Hepatocyte (in vitro differentiated cells): ENCODE measurements around the gene PADI2. TPM values are rescaled to one million over a fixed set of nuclear protein-coding genes. Genes with fewer than 3 reads are reported as not detected.
A peak's percentile ranks its signal among the peaks of the same experiment; 100 is the strongest.

Experiments used
- DNase-seq: peaks from one replicate; pipeline ENCODE4 v3.0.0-alpha.2; 2016; ENCODE audit warnings: low spot score
- H2AFZ ChIP-seq: fragments of 200-600 bp; sonication (generic); 2 replicates; pipeline ENCODE4 v1.6.0; 2016; ENCODE audit warnings: antibody characterized with exemption, mild to moderate bottlenecking
- H3K27ac ChIP-seq: fragments of 200-600 bp; sonication (generic); 2 replicates; pipeline ENCODE4 v1.5.1; 2016; ENCODE audit warnings: mild to moderate bottlenecking
- H3K27me3 ChIP-seq: fragments of 200-600 bp; sonication (generic); 2 replicates; pipeline ENCODE4 v1.6.1; 2016
- H3K36me3 ChIP-seq: fragments of 200-600 bp; sonication (generic); replicated peaks from 2 replicates; pipeline ENCODE4 v1.5.1; 2016; ENCODE audit warnings: low read depth; ENCODE audit not compliant: insufficient read depth
- H3K4me1 ChIP-seq: fragments of 200-600 bp; sonication (generic); 2 replicates; pipeline ENCODE4 v1.5.1; 2016; ENCODE audit warnings: mild to moderate bottlenecking, moderate library complexity; ENCODE audit not compliant: insufficient read depth
- H3K4me2 ChIP-seq: fragments of 200-600 bp; sonication (generic); 2 replicates; pipeline ENCODE4 v1.6.0; 2016
- H3K4me3 ChIP-seq: fragments of 200-600 bp; sonication (generic); 2 replicates; pipeline ENCODE4 v1.5.1; 2016; ENCODE audit warnings: mild to moderate bottlenecking
- H3K79me2 ChIP-seq: fragments of 200-600 bp; sonication (generic); 2 replicates; pipeline ENCODE4 v1.6.0; 2017; ENCODE audit warnings: mild to moderate bottlenecking
- H3K9me2 ChIP-seq: fragments of 200-600 bp; sonication (generic); replicated peaks from 2 replicates; pipeline ENCODE4 v1.6.0; 2017; ENCODE audit warnings: mild to moderate bottlenecking; ENCODE audit not compliant: insufficient read depth
- H3K9me3 ChIP-seq: fragments of 200-600 bp; sonication (generic); 2 replicates; pipeline ENCODE4 v1.5.1; 2016; ENCODE audit warnings: low read depth, mild to moderate bottlenecking
- H4K20me1 ChIP-seq: fragments of 200-600 bp; sonication (generic); 2 replicates; pipeline ENCODE4 v1.6.0; 2016; ENCODE audit warnings: mild to moderate bottlenecking; ENCODE audit not compliant: insufficient read depth, poor library complexity, severe bottlenecking
- CTCF ChIP-seq: fragments of 200-600 bp; sonication (generic); IDR thresholded peaks from 2 replicates; pipeline ENCODE4 v1.5.1; 2016; ENCODE audit warnings: antibody characterized with exemption, mild to moderate bottlenecking; ENCODE audit not compliant: poor library complexity
- EZH2 ChIP-seq: fragments of 200-600 bp; sonication (generic); IDR thresholded peaks from 2 replicates; pipeline ENCODE4 v1.6.1; 2016; ENCODE audit warnings: antibody characterized with exemption, mild to moderate bottlenecking, borderline replicate concordance
- EZH2phosphoT487 ChIP-seq: fragments of 200-600 bp; sonication (generic); IDR thresholded peaks from one replicate; pipeline ENCODE4 v1.6.1; 2018; ENCODE audit warnings: antibody characterized with exemption, mild to moderate bottlenecking, low read depth, moderate library complexity; ENCODE audit not compliant: unreplicated experiment, severe bottlenecking
- WGBS: methylation state at CpG from one replicate; pipeline ENCODE4 v1.1.6; 2016; ENCODE audit warnings: low lambda C conversion rate; ENCODE audit errors: missing lambda C conversion rate; 5-methylcytosine and 5-hydroxymethylcytosine counted together
- polyA plus RNA-seq: library from polyadenylated mRNA; unstranded; fragments of >200 nt; fragmentation: Nextera tagmentation; extraction: Ambion mirVana; gene quantifications from 2 replicates; pipeline ENCODE4 v1.2.1, GENCODE V29; 2016
- total RNA-seq: library from RNA; depleted of rRNA; stranded (reverse); fragments of >200 nt; gene quantifications from 2 replicates; pipeline ENCODE4 v1.2.3, GENCODE V29; 2014

Gene PADI2
- total and polyA plus RNA-seq, 2 experiments from 2014 or later = 10.6 to 11.3 TPM

DNA sequence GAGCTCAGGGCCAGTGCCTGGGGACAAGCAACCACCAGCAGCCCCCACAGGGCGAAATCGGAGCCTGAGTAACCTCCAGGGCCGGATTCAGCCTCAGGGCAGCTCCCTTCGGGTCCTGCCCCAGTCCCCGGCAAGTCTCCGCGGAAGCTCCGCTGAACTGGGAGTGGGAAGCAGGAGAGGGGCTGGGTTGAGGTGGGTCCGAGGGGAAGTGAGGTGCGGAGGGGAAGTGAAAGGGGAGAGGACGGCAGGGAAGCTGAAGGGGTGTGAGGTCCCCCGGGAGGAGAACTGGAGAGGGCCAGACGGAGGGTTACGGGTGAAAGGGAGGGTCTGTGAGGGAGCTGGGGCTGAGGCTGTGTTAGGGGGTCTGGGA is 560 bp downstream of the PADI2 start:
- no peak overlapping the region for H2AFZ ChIP-seq

GRCh38 chr1:17118268-17118667 is 983 bp downstream of the PADI2 start:
- no peaks in the 10 kb centered on the region for H3K79me2 ChIP-seq
- H3K27ac ChIP-seq = no peak overlapping the region
- no peak overlapping the region for H3K4me3 ChIP-seq

More for the DNA sequence above, 560 bp downstream of the PADI2 start:
- Histone ChIP-seq H3K4me3 (no peak overlapping the region), H3K9me2 (no peaks in the 10 kb centered on the region), H3K4me1 (peaks cover 16% of the 10 kb centered on the region), H3K36me3 (no peaks in the 10 kb centered on the region), H3K27me3 (peaks cover 19% of the 10 kb centered on the region), H4K20me1 (no peaks in the 10 kb centered on the region), H3K27ac (no peak overlapping the region), H3K9me3 (no peaks in the 10 kb centered on the region), H3K79me2 (no peaks in the 10 kb centered on the region), H3K4me2 (peak overlapping the region; percentile 93)
- WGBS = 9% methylated on average over 13 of the region's 14 CpGs
- peak; percentile 39 for TF ChIP-seq EZH2
- no peak for TF ChIP-seq EZH2phosphoT487
- TF ChIP-seq CTCF = no peak
- DNase-seq = no peak

GRCh38 chr1:17117451-17118265 is 1.6 kb downstream of the PADI2 start:
- Histone ChIP-seq H3K4me2 (peak overlapping the region; percentile 93), H3K4me1 (peaks cover 16% of the 10 kb centered on the region), H3K79me2 (no peaks in the 10 kb centered on the region), H4K20me1 (no peaks in the 10 kb centered on the region), H3K9me2 (no peaks in the 10 kb centered on the region), H3K9me3 (no peaks in the 10 kb centered on the region), H3K27ac (no peak overlapping the region), H3K4me3 (no peak overlapping the region), H3K36me3 (no peaks in the 10 kb centered on the region), H2AFZ (no peak overlapping the region), H3K27me3 (peaks cover 19% of the 10 kb centered on the region)
- WGBS = 85% methylated on average over 16 of the region's 16 CpGs
- TF ChIP-seq EZH2phosphoT487 (no peak), EZH2 (no peak), CTCF (no peak)
- DNase-seq = no peak

More at GRCh38 chr1:17118268-17118667, 983 bp downstream of the PADI2 start:
- Histone ChIP-seq H3K9me2 (no peaks in the 10 kb centered on the region), H3K36me3 (no peaks in the 10 kb centered on the region), H2AFZ (no peak overlapping the region), H3K4me1 (peaks cover 16% of the 10 kb centered on the region), H3K9me3 (no peaks in the 10 kb centered on the region), H3K27me3 (peaks cover 19% of the 10 kb centered on the region), H3K4me2 (peak overlapping the region; percentile 93), H4K20me1 (no peaks in the 10 kb centered on the region)
- DNase-seq = no peak
- TF ChIP-seq EZH2phosphoT487 (no peak), EZH2 (no peak), CTCF (no peak)
- 43% methylated on average over 7 of the region's 7 CpGs for WGBS
